Stimulated activated naive CD4-positive, alpha-beta T cell treated with Interleukin-2 at 50 U/mL for 16 hours (primary cell): ENCODE results near the gene ZNF648.
"Not testable (repeated sequence)": the region's sequence is repeated elsewhere in the genome, so short reads cannot be mapped to it uniquely, and the experiment has no call there.

Experiments
- DNase-seq: peaks from one replicate; lab custom pipeline; 2025; lab: John Stamatoyannopoulos, UW

Gene ZNF648

DNA sequence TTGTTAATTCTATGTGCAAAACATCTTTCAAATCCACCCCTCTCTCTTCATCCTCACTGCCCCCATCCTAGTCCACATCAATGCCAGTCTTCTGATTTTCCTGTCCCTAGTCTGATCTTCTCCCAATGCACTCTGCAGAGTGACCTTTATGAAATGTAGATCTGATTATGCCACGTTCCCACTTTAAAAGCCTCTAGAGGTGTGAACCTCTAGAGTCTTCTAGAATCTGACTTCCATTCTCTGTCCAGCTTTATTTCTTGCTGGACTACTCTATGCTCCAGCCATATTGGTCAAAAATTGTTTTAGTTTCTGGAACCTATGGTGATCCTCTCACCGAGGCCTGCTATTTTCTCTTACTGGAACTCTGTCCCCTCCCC is 32.5 kb downstream of the ZNF648 start:
- DNase-seq, result no peak

DNA sequence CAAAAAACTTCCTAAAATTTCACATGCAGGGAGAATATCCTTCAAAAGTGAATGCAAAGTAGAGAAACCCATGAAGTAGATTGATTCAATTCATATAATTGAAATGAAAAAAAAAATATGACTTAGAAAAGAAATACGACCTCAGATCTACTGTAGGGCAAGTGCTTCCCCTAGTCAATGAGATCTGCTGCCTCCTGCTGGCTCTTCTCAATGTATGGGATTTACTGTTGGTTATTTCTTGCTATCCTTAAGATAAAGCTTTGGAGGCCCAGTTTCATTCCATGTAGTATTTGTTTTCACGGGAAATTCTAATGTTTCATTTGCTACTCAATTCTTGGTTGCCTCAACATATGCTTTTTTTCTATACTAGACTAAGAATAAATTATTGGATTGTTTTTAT is 46.2 kb downstream of the ZNF648 start:
- DNase-seq, result no peak

DNA sequence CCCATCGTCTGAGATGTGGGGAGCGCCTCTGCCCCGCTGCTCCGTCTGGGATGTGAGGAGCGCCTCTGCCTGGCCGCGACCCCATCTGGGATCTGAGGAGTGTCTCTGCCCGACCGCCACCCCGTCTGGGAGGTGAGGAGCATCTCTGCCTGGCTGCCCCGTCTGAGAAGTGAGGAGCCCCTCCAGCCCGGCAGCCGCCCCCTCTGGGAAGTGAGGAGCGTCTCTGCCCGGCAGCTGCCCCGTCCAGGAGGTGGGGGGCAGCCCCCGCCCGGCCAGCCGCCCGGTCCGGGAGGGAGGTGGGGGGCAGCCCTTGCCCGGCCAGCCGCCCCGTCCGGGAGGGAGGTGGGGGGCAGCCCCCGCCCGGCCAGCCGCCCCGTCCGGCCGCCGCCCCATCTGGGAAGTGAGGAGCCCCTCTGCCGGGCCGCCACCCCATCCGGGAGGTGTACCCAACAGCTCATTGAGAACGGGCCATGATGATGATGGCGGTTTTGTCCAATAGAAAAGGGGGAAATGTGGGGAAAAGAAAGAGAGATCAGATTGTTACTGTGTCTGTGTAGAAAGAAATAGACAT is 50.6 kb downstream of the ZNF648 start:
- not testable (repeated sequence) for DNase-seq

DNA sequence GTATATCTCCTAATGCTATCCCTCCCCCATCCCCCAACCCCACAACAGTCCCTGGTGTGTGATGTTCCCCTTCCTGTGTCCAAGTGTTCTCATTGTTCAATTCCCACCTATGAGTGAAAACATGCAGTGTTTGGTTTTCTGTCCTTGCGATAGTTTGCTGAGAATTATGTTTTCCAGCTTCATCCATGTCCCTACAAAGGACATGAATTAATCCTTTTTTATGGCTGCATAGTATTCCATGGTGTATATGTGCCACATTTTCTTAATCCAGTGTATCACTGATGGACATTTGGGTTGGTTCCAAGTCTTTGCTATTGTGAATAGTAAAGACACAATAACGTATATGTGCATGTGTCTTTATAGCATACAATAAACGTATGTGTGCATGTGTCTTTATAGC is 56.1 kb downstream of the ZNF648 start:
- DNase-seq, result not testable (repeated sequence)

DNA sequence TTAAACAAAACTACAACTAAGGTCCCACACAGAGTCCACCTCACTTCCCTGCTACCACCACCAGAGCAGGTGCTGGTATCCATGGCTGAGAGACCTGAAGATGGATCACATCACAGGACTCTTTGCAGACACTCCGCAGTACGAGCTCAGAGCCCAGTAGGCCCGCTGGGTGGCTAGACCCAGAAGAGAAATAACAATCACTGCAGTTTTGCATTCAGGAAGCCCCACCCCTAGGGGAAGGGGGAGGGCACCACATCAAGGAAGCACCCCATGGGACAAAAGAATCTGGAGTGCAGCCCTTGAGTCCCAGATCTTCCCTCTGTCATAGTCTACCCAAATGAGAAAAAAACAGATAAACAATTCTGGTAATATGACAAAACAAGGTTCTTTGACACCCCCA is 56.9 kb downstream of the ZNF648 start:
- DNase-seq, result no peak
